Activated T-cell treated with anti-CD3 and anti-CD28 coated beads for 48 hours (primary cell): Measurements from ENCODE around the gene TMEM91.

ENCODE experiments used
- DNase-seq: peaks from one replicate; pipeline ENCODE4 v3.0.0-alpha.2; 2020; ENCODE audit warnings: low read depth

TMEM91 gene

DNA sequence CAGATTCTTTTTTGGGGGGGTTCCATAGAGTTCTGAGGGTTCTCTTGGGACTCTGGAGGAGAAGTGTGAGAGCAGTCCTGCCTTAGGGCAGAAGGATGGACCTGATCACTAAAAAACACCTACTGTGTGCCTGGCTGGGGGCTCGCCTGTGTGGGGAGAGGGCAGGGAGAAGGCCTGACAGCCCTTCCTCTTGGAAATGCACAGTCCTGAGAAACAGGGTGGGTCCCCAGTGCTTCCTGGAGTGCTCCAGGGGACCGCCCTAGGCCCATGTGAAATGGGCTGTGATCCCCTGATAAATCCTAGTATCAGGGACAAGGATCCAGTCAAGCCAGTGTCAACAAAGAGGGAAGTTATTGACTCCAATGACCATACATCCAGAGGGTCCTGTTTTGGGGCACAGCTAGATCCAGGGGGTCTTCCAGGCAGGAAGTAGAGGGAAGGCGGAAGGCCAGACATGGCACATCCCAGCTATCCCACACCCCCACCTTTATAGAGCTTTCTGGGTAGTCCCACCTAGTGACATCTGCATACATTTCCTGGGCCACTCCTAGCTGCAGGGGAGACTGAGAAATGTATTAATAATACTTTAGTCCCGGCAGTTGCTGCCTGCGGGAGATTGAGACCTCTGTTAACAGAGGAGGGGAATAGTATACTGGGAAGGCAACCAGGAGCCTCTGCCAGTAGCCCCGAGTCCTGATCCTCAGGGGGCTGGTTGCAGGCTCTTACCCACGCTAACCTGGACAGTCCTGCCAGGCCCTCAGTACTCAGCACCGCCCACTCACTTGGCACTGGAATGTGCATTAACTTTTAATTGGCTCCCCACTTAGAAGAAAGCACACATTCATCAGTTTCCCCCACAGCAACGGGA, 35.0 kb downstream of the TMEM91 start:
- DNase-seq = no peak

DNA sequence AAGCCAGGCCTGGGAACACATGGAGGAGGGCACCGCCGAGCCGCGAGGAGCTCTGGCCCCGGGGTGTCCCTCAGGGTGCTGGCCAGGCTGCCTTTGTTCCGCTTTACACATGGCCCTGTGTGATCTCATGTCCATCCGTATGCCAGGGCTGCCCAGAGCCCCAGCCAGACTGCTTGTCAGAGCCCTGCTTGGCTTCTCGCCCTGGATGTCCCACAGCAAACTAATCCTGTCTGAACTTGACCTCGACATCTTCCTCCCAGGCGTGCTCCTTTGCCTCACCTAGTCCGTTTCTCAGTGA, 35.6 kb downstream of the TMEM91 start:
- DNase-seq = no peak

DNA sequence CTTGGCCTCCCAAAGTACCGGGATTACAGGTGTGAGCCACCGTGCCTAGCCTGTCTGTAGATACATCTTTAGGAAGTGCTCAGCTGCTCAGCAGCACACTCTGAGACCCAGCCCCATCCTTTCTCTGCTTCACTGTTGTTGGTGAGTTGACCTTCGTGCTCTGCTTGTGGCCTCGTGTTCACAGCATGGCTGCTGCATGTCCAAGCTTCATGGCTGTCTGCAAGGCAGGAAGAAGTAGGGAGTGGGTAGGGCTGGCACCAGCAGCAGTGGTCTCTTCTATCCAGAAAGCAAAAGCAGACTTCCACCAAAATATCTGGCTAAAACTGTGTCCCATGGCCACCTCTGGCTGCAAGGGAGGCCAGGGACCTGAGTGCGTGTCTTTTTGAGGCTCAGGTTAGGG, 36.6 kb downstream of the TMEM91 start:
- no peak for DNase-seq

GRCh38 chr19:41413947-41414346, 37.6 kb downstream of the TMEM91 start:
- no peak for DNase-seq

GRCh38 chr19:41414461-41414860, 38.1 kb downstream of the TMEM91 start:
- DNase-seq = no peak

- DNase-seq = no peak
Measured at GRCh38 chr19:41415154-41415571, 38.8 kb downstream of the TMEM91 start.

- no peak for DNase-seq
Measured at GRCh38 chr19:41416194-41416674, 39.9 kb downstream of the TMEM91 start.

DNA sequence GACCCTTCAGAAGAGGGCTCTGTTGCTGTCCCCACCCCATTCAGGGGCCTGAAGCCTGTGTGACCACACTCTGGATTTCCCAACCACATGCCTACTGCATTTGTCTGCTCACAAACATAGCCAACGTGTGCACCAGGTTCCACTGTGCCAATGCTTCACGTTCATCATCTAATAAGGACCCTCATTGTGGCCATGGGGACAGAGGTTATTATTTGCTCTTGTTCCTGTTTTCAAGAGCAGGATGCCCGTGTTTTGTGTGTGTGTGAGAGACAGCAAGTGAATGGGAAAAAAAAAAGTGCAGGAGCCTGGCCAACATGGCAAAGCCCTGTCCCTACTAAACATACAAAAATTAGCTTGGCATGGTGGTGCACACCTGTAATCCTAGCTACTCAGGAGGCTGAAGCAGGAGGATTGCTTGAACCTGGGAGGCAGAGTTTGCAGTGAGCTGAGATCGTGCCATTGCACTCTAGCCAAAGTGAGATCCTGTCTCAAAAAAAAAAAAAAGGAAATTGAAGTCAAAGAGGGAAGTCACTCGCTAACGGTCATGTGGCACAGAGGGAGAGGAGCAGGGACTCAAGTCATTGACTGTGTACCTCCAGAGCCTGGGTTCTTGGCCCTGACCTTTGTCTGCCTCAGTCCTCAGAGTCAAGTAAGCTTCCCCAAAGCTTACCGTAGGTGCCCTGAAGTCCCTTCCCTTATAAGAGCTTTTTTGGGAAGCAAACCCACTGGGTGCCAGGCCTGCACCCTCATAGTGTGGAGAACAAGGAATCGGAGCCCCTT, 44.0 kb downstream of the TMEM91 start:
- DNase-seq = no peak

GRCh38 chr19:41421314-41421713, 45.0 kb downstream of the TMEM91 start:
- no peak for DNase-seq

DNA sequence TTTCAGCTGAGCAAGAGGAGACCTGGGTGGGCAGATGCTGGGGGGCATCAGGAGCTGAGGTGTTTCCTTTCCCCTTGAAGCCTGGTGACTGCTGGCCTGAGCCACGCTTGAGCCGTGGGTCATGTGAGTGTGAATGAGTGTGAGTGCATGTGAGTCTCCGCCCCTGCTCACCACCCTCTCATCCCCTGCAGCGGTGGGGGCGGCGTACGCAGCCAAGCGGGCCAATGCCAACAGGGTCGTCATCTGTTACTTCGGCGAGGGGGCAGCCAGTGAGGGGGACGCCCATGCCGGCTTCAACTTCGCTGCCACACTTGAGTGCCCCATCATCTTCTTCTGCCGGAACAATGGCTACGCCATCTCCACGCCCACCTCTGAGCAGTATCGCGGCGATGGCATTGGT, 45.6 kb downstream of the TMEM91 start:
- DNase-seq = no peak

- DNase-seq = no peak
Measured at GRCh38 chr19:41422456-41422855, 46.1 kb downstream of the TMEM91 start.

GRCh38 chr19:41422955-41423354, 46.6 kb downstream of the TMEM91 start:
- no peak for DNase-seq

- no peak for DNase-seq
Measured at GRCh38 chr19:41424335-41425173, 48.2 kb downstream of the TMEM91 start.

DNA sequence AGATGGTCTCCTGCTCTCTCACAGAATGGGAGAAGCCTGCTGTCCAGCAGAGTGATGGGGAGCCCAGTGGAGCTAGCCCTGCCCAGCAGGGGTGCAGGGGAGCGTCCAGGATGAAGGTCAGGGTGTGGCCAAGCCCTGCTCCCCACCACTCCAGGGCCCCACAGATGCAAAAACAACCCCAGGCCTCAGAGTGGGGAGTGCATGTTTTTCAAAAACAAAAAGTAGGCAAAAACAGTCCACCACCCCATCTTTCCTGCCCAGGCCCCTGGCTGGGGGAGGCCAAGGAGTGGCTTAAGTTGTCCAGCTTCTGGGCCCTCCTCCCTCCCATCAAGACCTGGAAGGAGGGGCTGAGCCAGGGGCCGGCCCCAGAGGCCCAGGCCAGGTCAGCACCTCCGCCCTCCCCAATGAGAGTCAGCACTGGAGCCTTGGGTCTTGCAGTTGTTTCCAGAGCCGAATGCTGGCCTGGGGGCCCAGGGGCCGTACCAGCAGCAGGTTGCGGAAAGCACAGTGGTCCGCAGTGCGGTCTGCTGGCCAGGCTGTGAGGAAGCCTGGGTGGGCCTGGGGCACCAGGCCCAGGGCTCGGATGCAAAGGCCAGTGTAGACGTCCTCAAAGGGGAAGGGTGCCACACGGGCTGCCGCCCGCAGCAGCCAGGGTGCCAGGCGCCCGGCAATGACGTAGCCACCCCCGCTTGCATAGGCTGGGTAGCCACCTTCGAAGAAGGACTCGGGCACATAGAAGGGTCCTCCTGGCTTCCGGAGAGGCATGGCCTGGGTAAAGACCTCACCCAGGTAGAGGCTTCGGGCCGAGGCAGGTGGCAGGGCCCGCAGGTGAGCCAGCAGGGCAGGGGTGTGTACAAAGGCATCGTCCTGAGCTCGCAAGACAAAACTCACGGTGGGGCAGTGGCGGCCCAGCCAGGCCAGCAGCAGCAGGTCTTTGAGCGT, 49.1 kb downstream of the TMEM91 start:
- DNase-seq = no peak

DNA sequence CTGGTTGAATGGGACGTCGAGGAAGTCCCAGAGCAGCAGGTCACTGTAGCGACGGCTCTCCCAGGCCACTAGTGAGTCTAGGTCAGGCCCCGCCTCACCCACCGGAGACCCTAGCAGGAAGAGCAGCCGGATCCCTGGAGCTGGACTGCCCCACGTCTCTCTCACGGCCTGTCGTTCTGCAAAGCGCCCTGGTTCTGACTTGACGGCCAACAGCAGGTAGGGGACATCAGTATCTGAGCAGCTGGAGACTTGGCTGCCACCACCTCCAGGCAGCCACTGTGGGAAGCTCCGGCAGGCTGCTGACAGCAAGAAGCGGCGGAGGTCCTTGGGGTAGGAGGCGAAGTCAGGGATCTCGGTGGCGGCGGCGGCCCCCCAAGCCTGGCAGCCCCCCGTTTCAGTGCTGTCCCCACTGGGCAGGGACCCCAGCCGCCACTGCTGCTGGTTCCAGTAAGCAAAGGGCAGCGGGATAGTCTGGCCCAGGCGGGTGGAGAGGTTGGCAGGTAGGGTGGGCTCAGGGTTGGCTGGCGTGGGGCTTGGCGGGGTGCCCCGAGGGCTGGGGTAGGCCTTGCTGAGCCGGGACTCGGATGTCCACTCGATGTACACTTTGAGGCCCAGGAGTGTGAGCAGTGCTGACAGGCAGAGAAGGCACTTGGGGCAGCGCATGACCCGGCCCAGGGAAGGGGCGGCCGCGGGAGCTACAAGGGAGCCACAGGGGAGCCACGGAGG, 49.9 kb downstream of the TMEM91 start:
- DNase-seq = no peak

DNA sequence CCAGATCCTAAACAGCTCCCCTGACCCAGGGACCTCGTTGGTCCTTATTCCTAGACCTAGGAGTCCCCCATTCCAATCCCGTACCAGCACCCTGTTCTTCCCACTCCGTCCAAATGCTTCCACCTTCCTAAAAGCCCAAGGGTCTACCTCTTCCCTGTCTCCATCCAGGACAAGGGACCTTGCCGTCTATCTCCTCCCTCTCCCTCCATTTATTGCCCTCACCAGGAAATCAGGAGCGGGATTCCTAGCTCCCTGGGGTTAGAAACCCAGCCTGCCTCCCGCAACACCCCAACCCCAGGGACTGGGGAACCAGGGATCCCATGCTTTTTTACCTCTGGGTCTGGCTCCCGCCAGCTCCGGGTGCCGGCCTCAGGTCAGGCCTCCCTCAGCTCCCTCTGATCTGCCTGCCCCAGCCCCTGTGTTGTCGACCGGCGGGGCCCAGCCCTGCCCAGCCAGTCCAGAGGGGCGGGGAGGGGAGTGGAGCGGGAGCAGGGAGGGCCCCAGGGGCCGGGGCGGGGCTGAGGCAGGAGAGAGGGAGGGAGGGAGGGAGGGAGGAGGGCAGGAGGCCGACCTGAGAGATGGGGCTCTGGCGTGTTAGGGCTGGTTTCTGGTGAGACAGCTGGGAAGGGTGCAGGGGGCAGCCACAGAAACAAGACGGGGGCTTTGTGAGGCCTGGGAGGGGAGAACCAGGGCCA, 50.8 kb downstream of the TMEM91 start, which contains the start of gene B3GNT8:
Gene B3GNT8 (minus strand): TSS at position 423 of the 695 bp plus-strand sequence. CDS start 596 bp downstream, outside the sequence.
- DNase-seq = peak; percentile 47

GRCh38 chr19:41427647-41428480, 51.5 kb downstream of the TMEM91 start:
- DNase-seq = peak; percentile 13

DNA sequence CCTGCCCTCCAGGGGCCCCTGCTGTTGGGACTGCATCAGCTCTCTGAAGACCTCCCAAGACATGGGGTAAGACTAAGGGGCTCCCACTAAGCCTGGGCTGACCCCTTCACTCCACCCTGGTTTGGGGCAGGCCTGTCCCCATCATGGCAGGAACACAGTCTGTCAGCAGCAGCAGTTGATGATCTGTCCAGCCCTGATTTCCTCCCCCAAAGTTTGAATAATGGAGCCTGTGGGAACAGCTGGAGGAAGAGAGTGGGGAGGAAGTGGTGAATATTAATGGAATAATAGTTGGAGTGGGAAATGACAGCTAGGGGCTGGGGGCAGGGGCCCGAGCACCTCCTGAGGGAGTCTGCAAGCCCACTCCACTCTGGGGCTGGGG, 52.1 kb downstream of the TMEM91 start:
- DNase-seq = no peak

GRCh38 chr19:41430922-41431321, 54.6 kb downstream of the TMEM91 start:
- no peak for DNase-seq
